ENCODE measurements around the gene NPAS3. TPM values are rescaled to one million over a fixed set of nuclear protein-coding genes. Genes with fewer than 3 reads are reported as not detected.

Gene NPAS3
- total RNA-seq, 4 donors from 2014 or later: 0.51 to 15.2 (median 6.6) TPM

- intact Hi-C loops (cut with DNase I; ENCODE audit: low total_unique reads): no loop called here
- Histone ChIP-seq H3K27me3 (no peaks in the 10 kb centered on the region), H3K4me3 (no peak overlapping the region), H3K4me1 (no peaks in the 10 kb centered on the region), H3K27ac (no peak overlapping the region), H3K36me3 (no peaks in the 10 kb centered on the region), H3K9me3 (no peaks in the 10 kb centered on the region)
- TF ChIP-seq CTCF (IDR thresholded peaks at IDR 0.05): no peak
- TF ChIP-seq POLR2A (IDR thresholded peaks at IDR 0.05): no peak
- DNase-seq: no peak
Measured at GRCh38 chr14:33609582-33609981, 670.9 kb downstream of the NPAS3 start.

GRCh38 chr14:33610121-33610520 is 671.4 kb downstream of the NPAS3 start:
- intact Hi-C loops (cut with DNase I; ENCODE audit: low total_unique reads): no loop called here
- no peak for DNase-seq
- Histone ChIP-seq H3K27ac (no peak overlapping the region), H3K4me1 (no peaks in the 10 kb centered on the region), H3K27me3 (no peaks in the 10 kb centered on the region), H3K36me3 (no peaks in the 10 kb centered on the region), H3K4me3 (no peak overlapping the region), H3K9me3 (no peaks in the 10 kb centered on the region)
- TF ChIP-seq CTCF (IDR thresholded peaks at IDR 0.05): no peak
- TF ChIP-seq POLR2A (IDR thresholded peaks at IDR 0.05): no peak

- intact Hi-C loops (cut with DNase I; ENCODE audit: low total_unique reads): no loop called here
- Histone ChIP-seq H3K27me3 (no peaks in the 10 kb centered on the region), H3K27ac (no peak overlapping the region), H3K36me3 (no peaks in the 10 kb centered on the region), H3K9me3 (no peaks in the 10 kb centered on the region), H3K4me1 (no peaks in the 10 kb centered on the region), H3K4me3 (no peak overlapping the region)
- TF ChIP-seq POLR2A (IDR thresholded peaks at IDR 0.05) (no peak), CTCF (IDR thresholded peaks at IDR 0.05) (no peak)
- DNase-seq: no peak
Measured at GRCh38 chr14:33611405-33612196, 672.9 kb downstream of the NPAS3 start.

- Histone ChIP-seq H3K27me3 (no peaks in the 10 kb centered on the region), H3K27ac (no peak overlapping the region), H3K4me1 (no peaks in the 10 kb centered on the region), H3K36me3 (no peaks in the 10 kb centered on the region), H3K4me3 (no peak overlapping the region), H3K9me3 (no peaks in the 10 kb centered on the region)
- DNase-seq: no peak
- no peak for TF ChIP-seq CTCF (IDR thresholded peaks at IDR 0.05)
- TF ChIP-seq POLR2A (IDR thresholded peaks at IDR 0.05): no peak
- intact Hi-C loops (cut with DNase I; ENCODE audit: low total_unique reads): no loop called here
Measured at GRCh38 chr14:33612197-33612505, 673.5 kb downstream of the NPAS3 start.

GRCh38 chr14:33617154-33617553 is 678.5 kb downstream of the NPAS3 start:
- intact Hi-C loops (cut with DNase I; ENCODE audit: low total_unique reads): no loop called here

More at GRCh38 chr14:33617154-33617553, 678.5 kb downstream of the NPAS3 start:
- H3K4me1 ChIP-seq: no peaks in the 10 kb centered on the region
- H3K36me3 ChIP-seq: no peaks in the 10 kb centered on the region
- no peaks in the 10 kb centered on the region for H3K9me3 ChIP-seq
- no peaks in the 10 kb centered on the region for H3K27me3 ChIP-seq
- DNase-seq: no peak
- no peak overlapping the region for H3K27ac ChIP-seq
- TF ChIP-seq POLR2A (IDR thresholded peaks at IDR 0.05) (no peak), CTCF (IDR thresholded peaks at IDR 0.05) (no peak)
- H3K4me3 ChIP-seq: no peak overlapping the region

All from uterus (tissue), 4 donors.